Skeletal muscle tissue (tissue), 4 donors: ENCODE results near the gene AK2. TPM values are rescaled to one million over a fixed set of nuclear protein-coding genes. Genes with fewer than 3 reads are reported as not detected.
A peak's percentile ranks its signal among the peaks of the same experiment; 100 is the strongest.

Experiments
- H3K27ac ChIP-seq: one replicate; pipeline ENCODE4 v1.7.0; 2013; ENCODE audit warnings: mild to moderate bottlenecking, low read depth, low read length, inconsistent platforms
- H3K27me3 ChIP-seq, 3 donors: one replicate each; pipeline ENCODE4 v1.7.0; 2013; ENCODE audit warnings: low read length in 3 of 3; ENCODE audit not compliant: control insufficient read depth in 3 of 3, insufficient read depth in 3 of 3
- H3K36me3 ChIP-seq, 3 donors: one replicate each; pipeline ENCODE4 v1.7.0; 2013; ENCODE audit warnings: low read length in 3 of 3; ENCODE audit not compliant: control insufficient read depth in 3 of 3, insufficient read depth in 3 of 3
- H3K4me1 ChIP-seq, 3 donors: one replicate each; pipeline ENCODE4 v1.7.0; 2013; ENCODE audit warnings: low read length in 3 of 3, mild to moderate bottlenecking in 3 of 3; ENCODE audit not compliant: control insufficient read depth in 3 of 3, insufficient read depth in 3 of 3
- H3K4me3 ChIP-seq, 3 donors: one replicate each; pipeline ENCODE4 v1.7.0; 2013; ENCODE audit warnings: low read length in 3 of 3
- H3K9ac ChIP-seq, 3 donors: one replicate each; pipeline ENCODE4 v1.7.0; 2013; ENCODE audit warnings: low read length in 3 of 3, mild to moderate bottlenecking in 3 of 3, moderate library complexity in 2 of 3, low read depth in 1 of 3
- H3K9me3 ChIP-seq, 3 donors: one replicate each; pipeline ENCODE4 v1.7.0; 2013; ENCODE audit warnings: low read length in 3 of 3; ENCODE audit not compliant: control insufficient read depth in 3 of 3
- total RNA-seq: library from RNA; depleted of rRNA; stranded (reverse); fragments of >200 nt; gene quantifications from one replicate; pipeline ENCODE4 v1.2.3, GENCODE V29; 2014
- donor health status: Osteomylitis.

AK2 gene
- total RNA-seq, 1 donor from 2014 or later = 64.2 TPM

- Histone ChIP-seq H3K27me3 (peaks cover 0 to 36% (median 27%) of the 10 kb centered on the region in 3 donors), H3K27ac (no peak overlapping the region), H3K9me3 (no peaks in the 10 kb centered on the region), H3K9ac (no peak overlapping the region), H3K36me3 (no peaks in the 10 kb centered on the region), H3K4me1 (peaks cover 8 to 10% (median 8%) of the 10 kb centered on the region in 3 donors), H3K4me3 (no peak overlapping the region)
Measured at GRCh38 chr1:32967888-32968568, 68.7 kb downstream of the AK2 start.

- Histone ChIP-seq H3K36me3 (no peaks in the 10 kb centered on the region), H3K9me3 (no peaks in the 10 kb centered on the region), H3K9ac (no peak overlapping the region), H3K27me3 (peaks cover 0 to 28% (median 17%) of the 10 kb centered on the region in 3 donors), H3K27ac (no peak overlapping the region), H3K4me3 (no peak overlapping the region), H3K4me1 (peaks cover 9 to 11% (median 11%) of the 10 kb centered on the region in 3 donors)
Measured at GRCh38 chr1:32966900-32967299, 69.8 kb downstream of the AK2 start.

- H3K36me3 ChIP-seq = no peaks in the 10 kb centered on the region
- H3K9ac ChIP-seq = peak overlapping the region in 2 of 3 donors; percentile 2 to 82
- peaks cover 9 to 11% (median 11%) of the 10 kb centered on the region in 3 donors for H3K4me1 ChIP-seq
- peak overlapping the region; percentile 77 to 97 (median 81) for H3K4me3 ChIP-seq
- no peaks in the 10 kb centered on the region for H3K9me3 ChIP-seq
- H3K27ac ChIP-seq = peak overlapping the region; percentile 75
- peaks cover 0 to 14% (median 4%) of the 10 kb centered on the region in 3 donors for H3K27me3 ChIP-seq
Measured at GRCh38 chr1:32965251-32965747, 71.4 kb downstream of the AK2 start.

- Histone ChIP-seq H3K4me1 (peaks cover 9 to 11% (median 11%) of the 10 kb centered on the region in 3 donors), H3K27me3 (peaks cover 0 to 14% (median 4%) of the 10 kb centered on the region in 3 donors), H3K27ac (peak within 1 kb of the TSS; percentile 75), H3K36me3 (no peaks in the 10 kb centered on the region), H3K9me3 (no peaks in the 10 kb centered on the region), H3K4me3 (peak within 1 kb of the TSS; percentile 79 to 97 (median 91)), H3K9ac (peak within 1 kb of the TSS; percentile 76 to 85 (median 76))
Measured at GRCh38 chr1:32964461-32965250, 72.0 kb downstream of the AK2 start, which contains the start of gene RNF19B. Gene RNF19B, minus strand, starts transcription at chr1:32964809. Its CDS starts 124 bp downstream, at chr1:32964685.

- H3K27me3 ChIP-seq = peaks cover 0 to 11% (median 4%) of the 10 kb centered on the region in 3 donors
- no peaks in the 10 kb centered on the region for H3K9me3 ChIP-seq
- peak overlapping the region; percentile 79 to 97 (median 91) for H3K4me3 ChIP-seq
- peak overlapping the region; percentile 74 to 85 (median 76) for H3K9ac ChIP-seq
- H3K36me3 ChIP-seq = no peaks in the 10 kb centered on the region
- H3K27ac ChIP-seq = peak overlapping the region; percentile 68
- peaks cover 9 to 11% (median 11%) of the 10 kb centered on the region in 3 donors for H3K4me1 ChIP-seq
Measured at GRCh38 chr1:32963746-32964460, 72.8 kb downstream of the AK2 start.

GRCh38 chr1:32962248-32962896 lies 74.3 kb downstream of the AK2 start:
- no peaks in the 10 kb centered on the region for H3K36me3 ChIP-seq
- H3K4me1 ChIP-seq = peaks cover 9 to 11% (median 11%) of the 10 kb centered on the region in 3 donors
- H3K4me3 ChIP-seq = peak overlapping the region; percentile 63 to 75 (median 74)
- no peak overlapping the region for H3K27ac ChIP-seq
- peak overlapping the region; percentile 12 to 45 (median 35) for H3K9ac ChIP-seq
- peaks cover 0 to 5% (median 4%) of the 10 kb centered on the region in 3 donors for H3K27me3 ChIP-seq
- H3K9me3 ChIP-seq = no peaks in the 10 kb centered on the region

GRCh38 chr1:32960819-32961355 lies 75.8 kb downstream of the AK2 start:
- peaks cover 9 to 11% (median 11%) of the 10 kb centered on the region in 3 donors for H3K4me1 ChIP-seq
- H3K9me3 ChIP-seq = no peaks in the 10 kb centered on the region
- no peak overlapping the region for H3K9ac ChIP-seq
- H3K36me3 ChIP-seq = no peaks in the 10 kb centered on the region
- H3K27me3 ChIP-seq = no peaks in the 10 kb centered on the region
- no peak overlapping the region for H3K4me3 ChIP-seq
- H3K27ac ChIP-seq = no peak overlapping the region

- Histone ChIP-seq H3K4me3 (no peak overlapping the region), H3K27me3 (no peaks in the 10 kb centered on the region), H3K9me3 (no peaks in the 10 kb centered on the region), H3K9ac (no peak overlapping the region), H3K4me1 (peaks cover 9 to 11% (median 11%) of the 10 kb centered on the region in 3 donors), H3K27ac (no peak overlapping the region), H3K36me3 (no peaks in the 10 kb centered on the region)
Measured at GRCh38 chr1:32960342-32960741, 76.3 kb downstream of the AK2 start.

- no peak overlapping the region for H3K4me3 ChIP-seq
- H3K4me1 ChIP-seq = peaks cover 9 to 11% (median 11%) of the 10 kb centered on the region in 3 donors
- no peak overlapping the region for H3K27ac ChIP-seq
- no peaks in the 10 kb centered on the region for H3K27me3 ChIP-seq
- no peaks in the 10 kb centered on the region for H3K36me3 ChIP-seq
- no peak overlapping the region for H3K9ac ChIP-seq
- H3K9me3 ChIP-seq = no peaks in the 10 kb centered on the region
Measured at GRCh38 chr1:32958827-32959226, 77.9 kb downstream of the AK2 start.
